AG08396 (cell line): ENCODE measurements around the gene IFI27L1.
A peak's percentile ranks its signal among the peaks of the same experiment; 100 is the strongest.

Source experiments
- DNase-seq: peaks from one replicate; pipeline ENCODE4 v3.0.0; 2012; ENCODE audit warnings: low spot score, mixed read lengths

The IFI27L1 gene

GRCh38 chr14:94079891-94080620 is 1.1 kb upstream of the IFI27L1 start:
- DNase-seq = no peak

- DNase-seq = no peak
These were observed 293 bp downstream of the IFI27L1 start for GRCh38 chr14:94081386-94081820.

- DNase-seq = no peak
These were observed 6.8 kb downstream of the IFI27L1 start for GRCh38 chr14:94087891-94088290.

GRCh38 chr14:94088516-94088915 is 7.4 kb downstream of the IFI27L1 start:
- DNase-seq = peak; percentile 29

GRCh38 chr14:94089479-94089878 is 8.4 kb downstream of the IFI27L1 start:
- no peak for DNase-seq

- DNase-seq = no peak
These were observed 12.3 kb downstream of the IFI27L1 start for GRCh38 chr14:94093418-94093817.

- DNase-seq = no peak
These were observed 16.0 kb downstream of the IFI27L1 start for GRCh38 chr14:94097091-94097490.

GRCh38 chr14:94098326-94098992 is 17.3 kb downstream of the IFI27L1 start:
- DNase-seq = no peak

GRCh38 chr14:94099006-94099405 is 17.9 kb downstream of the IFI27L1 start:
- no peak for DNase-seq

GRCh38 chr14:94100847-94101246 is 19.7 kb downstream of the IFI27L1 start:
- peak; percentile 86 for DNase-seq

GRCh38 chr14:94101748-94102147 is 20.6 kb downstream of the IFI27L1 start:
- DNase-seq = no peak

GRCh38 chr14:94102768-94103482 is 21.8 kb downstream of the IFI27L1 start:
- no peak for DNase-seq

GRCh38 chr14:94103554-94104150 is 22.5 kb downstream of the IFI27L1 start:
- DNase-seq = no peak

- DNase-seq = no peak
These were observed 23.6 kb downstream of the IFI27L1 start for GRCh38 chr14:94104731-94105130.

- DNase-seq = no peak
These were observed 28.8 kb downstream of the IFI27L1 start for GRCh38 chr14:94109915-94110250.

- peak; percentile 37 for DNase-seq
These were observed 29.6 kb downstream of the IFI27L1 start, which contains the start of gene IFI27 for GRCh38 chr14:94110552-94111181. Gene IFI27 (plus strand): TSS chr14:94110736.

GRCh38 chr14:94111276-94112095 is 30.4 kb downstream of the IFI27L1 start:
- no peak for DNase-seq

- DNase-seq = no peak
These were observed 31.5 kb downstream of the IFI27L1 start for GRCh38 chr14:94112513-94113063.

- DNase-seq = no peak
These were observed 32.0 kb downstream of the IFI27L1 start for GRCh38 chr14:94113073-94113472.

- DNase-seq = no peak
These were observed 32.4 kb downstream of the IFI27L1 start for GRCh38 chr14:94113490-94113889.
